K562 (cell line): ENCODE measurements around the gene CCDC28B. TPM values are rescaled to one million over a fixed set of nuclear protein-coding genes. Genes with fewer than 3 reads are reported as not detected.

Source experiments
- ARID4B ChIP-seq: sonication (generic); formaldehyde crosslinking; IDR thresholded peaks from 2 replicates; pipeline ENCODE4 v1.8.0; 2022; ENCODE audit warnings: mild to moderate bottlenecking, missing genetic modification reagents
- E2F5 ChIP-seq: sonication (generic); formaldehyde crosslinking; IDR thresholded peaks from 2 replicates; pipeline ENCODE4 v1.8.0; 2022; ENCODE audit warnings: mild to moderate bottlenecking, missing genetic modification reagents
- FIP1L1 ChIP-seq: fragments of 200-400 bp; formaldehyde crosslinking; IDR thresholded peaks from 2 replicates; pipeline ENCODE4 v1.6.1; 2018; ENCODE audit warnings: mild to moderate bottlenecking, low read depth, low read length; ENCODE audit not compliant: poor library complexity, severe bottlenecking
- GTF2E2 ChIP-seq: fragments of 200-800 bp; sonication (Bioruptor generic); IDR thresholded peaks from 2 replicates; pipeline ENCODE4 v1.6.1; 2016; ENCODE audit warnings: missing genetic modification characterization, missing compliant biosample characterization
- HOXB6 ChIP-seq: fragments of 250-450 bp; sonication (Bioruptor Pico); IDR thresholded peaks from 2 replicates; pipeline ENCODE4 v1.5.1; 2022; ENCODE audit warnings: mild to moderate bottlenecking, borderline replicate concordance
- ID3 ChIP-seq, 2 experiments: fragments of 250-450 bp in 1 of 2; fragments of 450-650 bp in 1 of 2; sonication (Bioruptor Pico) in 1 of 2; IDR thresholded peaks; 2 replicates each; pipeline versions ENCODE4 v1.6.1 to v1.8.0; 2016 to 2021; ENCODE audit warnings: mild to moderate bottlenecking in 2 of 2, moderate library complexity in 2 of 2, missing compliant biosample characterization in 1 of 2, missing genetic modification characterization in 1 of 2
- L3MBTL2 ChIP-seq: fragments of 450-650 bp; IDR thresholded peaks from 2 replicates; pipeline ENCODE4 v1.6.1; 2016; ENCODE audit warnings: mild to moderate bottlenecking, moderate library complexity
- MBD2 ChIP-seq: sonication (generic); IDR thresholded peaks from 2 replicates; pipeline ENCODE4 v1.6.1; 2016; ENCODE audit warnings: low read depth, borderline replicate concordance
- MYNN ChIP-seq, 2 experiments: sonication (generic); formaldehyde crosslinking in 1 of 2; IDR thresholded peaks; 2 replicates each; pipeline versions ENCODE4 v1.5.0 to v1.6.1; 2016 to 2020; ENCODE audit warnings: antibody characterized with exemption in 1 of 2, missing genetic modification reagents in 1 of 2
- NELFE ChIP-seq: IDR thresholded peaks from 2 replicates; pipeline ENCODE4 v1.6.1; 2011; ENCODE audit warnings: mild to moderate bottlenecking; ENCODE audit not compliant: insufficient read depth, insufficient read length
- PCBP1 ChIP-seq: fragments of 200-400 bp; formaldehyde crosslinking; IDR thresholded peaks from 2 replicates; pipeline ENCODE4 v1.6.1; 2018; ENCODE audit warnings: mild to moderate bottlenecking, low read depth, low read length; ENCODE audit not compliant: poor library complexity, severe bottlenecking
- RBBP5 ChIP-seq: fragments of 200-600 bp; sonication (generic); IDR thresholded peaks from 2 replicates; pipeline ENCODE4 v1.6.1; 2012; ENCODE audit warnings: borderline replicate concordance, mild to moderate bottlenecking, low read length, control low read depth, inconsistent platforms; ENCODE audit not compliant: insufficient read depth, poor library complexity, severe bottlenecking
- RBM25 ChIP-seq: fragments of 200-400 bp; formaldehyde crosslinking; IDR thresholded peaks from 2 replicates; pipeline ENCODE4 v1.6.1; 2018; ENCODE audit warnings: low read length, low read depth, moderate library complexity; ENCODE audit not compliant: severe bottlenecking
- SETDB1 ChIP-seq: IDR thresholded peaks from one replicate; pipeline ENCODE4 v1.6.1; 2012; ENCODE audit warnings: low read length, control low read depth, inconsistent platforms
- SNRNP70 ChIP-seq: fragments of 200-400 bp; formaldehyde crosslinking; optimal IDR thresholded peaks from 2 replicates; pipeline ENCODE3; 2017; ENCODE audit warnings: low read depth, low read length
- TAF7 ChIP-seq: fragments of 450-650 bp; IDR thresholded peaks from 2 replicates; pipeline ENCODE4 v1.6.1; 2016; ENCODE audit warnings: missing genetic modification characterization, missing compliant biosample characterization
- ZBTB49 ChIP-seq: sonication (generic); formaldehyde crosslinking; IDR thresholded peaks from 2 replicates; pipeline ENCODE4 v1.8.0; 2022; ENCODE audit warnings: missing genetic modification reagents, mild to moderate bottlenecking, borderline replicate concordance
- ZNF24 ChIP-seq: fragments of 450-650 bp; IDR thresholded peaks from 2 replicates; pipeline ENCODE4 v1.6.1; 2016
- polyA plus RNA-seq, 8 experiments: library from polyadenylated mRNA; depleted of rRNA in 4 of 8; stranded (reverse) in 5 of 8; unstranded in 3 of 8; fragments of >200 nt; fragmentation: Nextera tagmentation in 2 of 8; fragmentation: Illumina TruSeq in 1 of 8; extraction: Ambion mirVana in 2 of 8; extraction: Trizol in 1 of 8; gene quantifications; 2 replicates each; pipeline versions ENCODE4 v1.2.1 to v1.2.3, GENCODE V29; 2011 to 2014; ENCODE audit warnings: inconsistent platforms in 1 of 8, missing spikeins in 1 of 8
- total RNA-seq, 7 experiments: library from RNA; depleted of rRNA in 6 of 7; stranded (reverse); fragments of >200 nt in 6 of 7; fragmentation: Illumina TruSeq in 2 of 7; extraction: Trizol in 2 of 7; gene quantifications; 2 replicates each; pipeline versions ENCODE4 v1.2.1 to v1.2.3, GENCODE V29; 2011 to 2021; ENCODE audit warnings: low replicate concordance in 1 of 7

The CCDC28B gene
- total and polyA plus RNA-seq, 9 of the 15 experiments (the other 6 are each of a cell fraction or from before 2014, with no cell fraction given), result 5.7 to 54.5 (median 31.7) TPM

- TF ChIP-seq ZBTB49 (CRISPR knock-in tag) (no peak), SNRNP70 (no peak), E2F5 (0 out of 2 replicates have a peak, but pooled peaks have one; percentile 56), L3MBTL2 (peak; percentile 99), TAF7 (tag) (no peak), ZNF24 (no peak), GTF2E2 (tag) (no peak), FIP1L1 (no peak), RBBP5 (peak; percentile 71), HOXB6 (CRISPR knock-in tag) (no peak), ID3 (CRISPR knock-in tag; IDR thresholded peaks at IDR 0.05) (no peak), ID3 (tag; IDR thresholded peaks at IDR 0.05) (0 out of 2 replicates have a peak, but pooled peaks have one; percentile 39), ARID4B (CRISPR knock-in tag) (peak; percentile 86), NELFE (no peak), RBM25 (no peak), MBD2 (no peak), SETDB1 (no peak), PCBP1 (no peak), MYNN (IDR thresholded peaks at IDR 0.05) (peak; percentile 7; the same call in 1 of the 2 replicates), MYNN (CRISPR knock-in tag; IDR thresholded peaks at IDR 0.05) (no peak)
Measured at GRCh38 chr1:32200226-32201010, at the start of gene CCDC28B (continued).
